Sigmoid colon (tissue), 7 donors: ENCODE measurements around the gene CD40. TPM values are rescaled to one million over a fixed set of nuclear protein-coding genes. Genes with fewer than 3 reads are reported as not detected.

Experiments used
- DNase-seq: peaks from one replicate; pipeline ENCODE4 v3.0.0-alpha.2; 2019
- H3K27ac ChIP-seq, 4 donors: fragments of 200-600 bp; sonication (generic); one replicate each; pipeline ENCODE4 v1.5.1; 2016 to 2019; ENCODE audit warnings: mild to moderate bottlenecking in 1 of 4
- H3K27me3 ChIP-seq, 3 donors: fragments of 200-600 bp; sonication (generic); one replicate each; pipeline ENCODE4 v1.5.1; 2019; ENCODE audit warnings: mild to moderate bottlenecking in 1 of 3
- H3K36me3 ChIP-seq, 4 donors: fragments of 200-600 bp; sonication (generic); one replicate each; pipeline ENCODE4 v1.5.1; 2016 to 2019
- H3K4me1 ChIP-seq, 4 donors: fragments of 200-600 bp; sonication (generic); one replicate each; pipeline ENCODE4 v1.5.1; 2017 to 2019
- H3K4me3 ChIP-seq, 4 donors: fragments of 200-600 bp; sonication (generic); one replicate each; pipeline ENCODE4 v1.5.1; 2017 to 2019; ENCODE audit warnings: mild to moderate bottlenecking in 2 of 4, moderate library complexity in 1 of 4
- H3K9me3 ChIP-seq, 4 donors: fragments of 200-600 bp in 3 of 4; sonication (generic) in 3 of 4; one replicate each; pipeline versions ENCODE4 v1.5.1 to v1.6.1; 2013 to 2019
- EP300 ChIP-seq, 4 donors: sonication (generic); formaldehyde crosslinking; IDR thresholded peaks; one replicate each; pipeline ENCODE4 v1.6.1; 2017; ENCODE audit warnings: antibody characterized with exemption in 4 of 4
- POLR2A ChIP-seq, 2 donors: fragments of 450-650 bp; IDR thresholded peaks; one replicate each; pipeline ENCODE4 v1.6.1; 2016; ENCODE audit warnings: antibody characterized with exemption in 2 of 2, mild to moderate bottlenecking in 2 of 2, moderate library complexity in 2 of 2
- POLR2AphosphoS5 ChIP-seq, 4 donors: sonication (generic); formaldehyde crosslinking; IDR thresholded peaks; one replicate each; pipeline ENCODE4 v1.6.1; 2017; ENCODE audit warnings: antibody characterized with exemption in 4 of 4
- WGBS, 2 donors: extraction: QIAGEN DNeasy Blood & Tissue Kit; methylation state at CpG; one replicate each; pipeline ENCODE4 v1.1.7; 2013; 5-methylcytosine and 5-hydroxymethylcytosine counted together
- intact Hi-C: fragments of 100-400 bp; cut with DNase I; formaldehyde crosslinking; loops from one replicate; pipeline ENCODE4 v1.15.1; 2023
- polyA plus RNA-seq, 3 donors: library from polyadenylated mRNA; stranded (reverse); fragments of 200-250 nt; gene quantifications; one replicate each; pipeline ENCODE4 v1.2.3, GENCODE V29; 2013
- total RNA-seq, 4 donors: library from RNA; depleted of rRNA; stranded (reverse); fragments of >200 nt; gene quantifications; one replicate each; pipeline ENCODE4 v1.1.0, GENCODE V29; 2016
- TF ChIP-seq, protein P1 (sequence below), 4 experiments: fragments of 450-650 bp in 3 of 4; fragments of 200-600 bp in 1 of 4; IDR thresholded peaks; one replicate each; pipeline ENCODE4 v1.5.1; 2016 to 2019; ENCODE audit warnings: antibody characterized with exemption in 4 of 4, mild to moderate bottlenecking in 3 of 4, moderate library complexity in 2 of 4
- donor health status: healthy with polysubstance abuse.
- donor health status: Bipolar disorder and iron deficiency.
- donor health status: healthy.

Gene CD40
- total and polyA plus RNA-seq, 7 donors, result 3.6 to 25.2 (median 8.7) TPM

GRCh38 chr20:46158476-46158987, 40.4 kb downstream of the CD40 start:
- Histone ChIP-seq H3K36me3 (no peaks in the 10 kb centered on the region), H3K4me1 (no peaks in the 10 kb centered on the region), H3K27ac (no peak overlapping the region), H3K9me3 (no peaks in the 10 kb centered on the region), H3K4me3 (no peak overlapping the region), H3K27me3 (peaks cover 5 to 63% (median 6%) of the 10 kb centered on the region in 3 donors)
- intact Hi-C loops, result no loop called here
- TF ChIP-seq POLR2A (IDR thresholded peaks at IDR 0.05) (no peak), EP300 (IDR thresholded peaks at IDR 0.05) (no peak), POLR2AphosphoS5 (IDR thresholded peaks at IDR 0.05) (no peak)
- TF ChIP-seq, protein P1, sequence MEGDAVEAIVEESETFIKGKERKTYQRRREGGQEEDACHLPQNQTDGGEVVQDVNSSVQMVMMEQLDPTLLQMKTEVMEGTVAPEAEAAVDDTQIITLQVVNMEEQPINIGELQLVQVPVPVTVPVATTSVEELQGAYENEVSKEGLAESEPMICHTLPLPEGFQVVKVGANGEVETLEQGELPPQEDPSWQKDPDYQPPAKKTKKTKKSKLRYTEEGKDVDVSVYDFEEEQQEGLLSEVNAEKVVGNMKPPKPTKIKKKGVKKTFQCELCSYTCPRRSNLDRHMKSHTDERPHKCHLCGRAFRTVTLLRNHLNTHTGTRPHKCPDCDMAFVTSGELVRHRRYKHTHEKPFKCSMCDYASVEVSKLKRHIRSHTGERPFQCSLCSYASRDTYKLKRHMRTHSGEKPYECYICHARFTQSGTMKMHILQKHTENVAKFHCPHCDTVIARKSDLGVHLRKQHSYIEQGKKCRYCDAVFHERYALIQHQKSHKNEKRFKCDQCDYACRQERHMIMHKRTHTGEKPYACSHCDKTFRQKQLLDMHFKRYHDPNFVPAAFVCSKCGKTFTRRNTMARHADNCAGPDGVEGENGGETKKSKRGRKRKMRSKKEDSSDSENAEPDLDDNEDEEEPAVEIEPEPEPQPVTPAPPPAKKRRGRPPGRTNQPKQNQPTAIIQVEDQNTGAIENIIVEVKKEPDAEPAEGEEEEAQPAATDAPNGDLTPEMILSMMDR (IDR thresholded peaks at IDR 0.05), result no peak
- 13 to 31% methylated on average over 5 of the region's 5 CpGs for WGBS, 2 donors
- DNase-seq, result no peak

DNA sequence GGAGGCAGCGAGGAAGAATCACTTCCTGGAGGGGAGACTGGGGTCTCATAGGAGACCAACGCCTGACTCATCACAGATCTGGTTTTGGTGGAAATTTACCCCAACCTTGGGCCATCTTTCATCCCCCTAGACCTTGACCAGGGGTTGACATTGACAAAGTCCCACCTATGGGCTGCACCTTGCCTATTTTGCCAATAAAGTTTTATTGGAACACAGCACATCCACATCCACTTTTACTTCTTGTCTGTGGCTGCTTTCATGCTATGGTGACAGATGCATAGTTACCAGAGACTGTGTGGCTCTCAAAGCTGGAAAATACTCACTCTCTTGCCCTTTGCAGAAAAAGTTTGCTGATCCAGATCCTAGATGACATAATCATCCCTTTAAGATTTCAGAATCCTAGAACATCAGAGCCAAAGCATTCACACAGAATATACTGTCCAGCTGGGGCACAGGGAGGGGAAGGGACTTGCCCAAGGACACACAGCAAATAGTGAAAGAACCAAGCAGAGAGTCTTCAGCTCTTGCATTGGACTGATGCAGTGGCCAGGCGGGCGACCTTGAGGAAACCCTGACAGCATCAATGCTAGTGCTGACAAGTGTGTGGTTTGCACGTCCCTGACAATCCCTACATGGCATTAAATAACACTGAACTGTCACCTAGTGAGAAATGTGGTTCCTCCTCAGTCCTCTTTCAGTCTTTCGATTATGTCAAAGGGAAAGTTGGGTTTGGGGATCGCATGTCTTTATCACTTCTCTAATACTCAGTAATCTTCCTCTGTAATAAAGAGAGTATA, 41.2 kb downstream of the CD40 start:
- DNase-seq, result no peak
- H3K4me3 ChIP-seq, result no peak overlapping the region
- H3K36me3 ChIP-seq, result no peaks in the 10 kb centered on the region
- no peaks in the 10 kb centered on the region for H3K9me3 ChIP-seq
- intact Hi-C loops, result no loop called here
- no peaks in the 10 kb centered on the region for H3K4me1 ChIP-seq
- TF ChIP-seq EP300 (IDR thresholded peaks at IDR 0.05) (no peak), POLR2A (IDR thresholded peaks at IDR 0.05) (no peak), POLR2AphosphoS5 (IDR thresholded peaks at IDR 0.05) (no peak)
- TF ChIP-seq, protein P1 (IDR thresholded peaks at IDR 0.05), result no peak
- WGBS, 2 donors, result 64 to 66% methylated on average over 7 of the region's 7 CpGs
- H3K27me3 ChIP-seq, result peaks cover 5 to 59% (median 6%) of the 10 kb centered on the region in 3 donors
- no peak overlapping the region for H3K27ac ChIP-seq

DNA sequence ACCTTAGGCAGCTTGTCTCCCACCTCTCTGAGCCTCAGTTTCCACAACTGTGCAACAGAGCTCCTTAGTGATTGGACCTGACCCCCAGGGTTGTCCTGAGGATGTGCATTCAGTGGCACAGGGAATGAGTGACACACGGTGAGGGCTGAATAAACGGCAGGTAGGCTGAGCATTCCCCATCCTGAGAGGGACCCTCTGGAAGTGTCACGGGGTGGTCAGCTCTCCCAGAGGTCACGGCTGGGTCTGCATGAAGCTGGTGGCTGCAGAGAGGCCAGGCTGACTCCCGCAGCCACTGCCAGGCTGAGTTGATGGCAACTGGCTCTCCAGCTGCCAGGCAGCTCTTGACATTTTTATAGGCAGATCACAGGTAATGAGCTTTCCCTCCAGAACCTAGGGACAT, 42.5 kb downstream of the CD40 start:
- 53 to 65% methylated on average over 5 of the region's 5 CpGs for WGBS, 2 donors

DNA sequence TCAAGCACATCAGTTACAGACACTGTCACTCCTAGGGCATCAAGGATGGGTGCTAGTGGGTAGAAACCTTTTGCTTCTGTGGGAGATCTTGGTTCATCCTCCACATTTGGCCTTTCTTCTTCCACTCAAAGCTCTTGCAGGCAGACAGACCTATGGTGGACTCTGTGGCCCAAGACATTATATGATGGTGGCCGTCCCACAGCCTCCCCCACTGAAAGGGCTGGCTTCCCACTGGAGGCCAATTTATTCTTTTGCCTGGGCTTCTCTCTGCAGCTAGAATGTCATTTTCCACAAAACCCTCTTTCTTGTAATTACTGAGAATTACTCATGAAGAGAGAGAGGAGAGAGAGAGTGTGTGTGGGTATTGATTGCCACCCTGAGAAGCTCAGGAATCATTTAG, 43.8 kb downstream of the CD40 start:
- Histone ChIP-seq H3K36me3 (no peaks in the 10 kb centered on the region), H3K4me3 (no peak overlapping the region), H3K4me1 (no peaks in the 10 kb centered on the region), H3K27me3 (peaks cover 5 to 66% (median 6%) of the 10 kb centered on the region in 3 donors), H3K27ac (no peak overlapping the region), H3K9me3 (peaks cover 0 to 3% (median 0%) of the 10 kb centered on the region in 4 donors)
- WGBS, 2 donors, result 80 to 91% methylated on average over 1 of the region's 1 CpG
- DNase-seq, result no peak
- intact Hi-C loops, result no loop called here
- TF ChIP-seq POLR2A (IDR thresholded peaks at IDR 0.05) (no peak), POLR2AphosphoS5 (IDR thresholded peaks at IDR 0.05) (no peak), EP300 (IDR thresholded peaks at IDR 0.05) (no peak)
- TF ChIP-seq, protein P1 (IDR thresholded peaks at IDR 0.05), result no peak

More for the DNA sequence above, 42.5 kb downstream of the CD40 start:
- Histone ChIP-seq H3K27me3 (peaks cover 5 to 64% (median 6%) of the 10 kb centered on the region in 3 donors), H3K9me3 (no peaks in the 10 kb centered on the region), H3K36me3 (no peaks in the 10 kb centered on the region), H3K4me1 (no peaks in the 10 kb centered on the region), H3K4me3 (no peak overlapping the region), H3K27ac (no peak overlapping the region)
- DNase-seq, result no peak
- intact Hi-C loops, result no loop called here
- TF ChIP-seq POLR2A (IDR thresholded peaks at IDR 0.05) (no peak), POLR2AphosphoS5 (IDR thresholded peaks at IDR 0.05) (no peak)

- intact Hi-C loops, result no loop called here
- H3K4me3 ChIP-seq, result no peak overlapping the region
- H3K36me3 ChIP-seq, result no peaks in the 10 kb centered on the region
- H3K27me3 ChIP-seq, result peaks cover 0 to 64% (median 0%) of the 10 kb centered on the region in 3 donors
- H3K4me1 ChIP-seq, result no peaks in the 10 kb centered on the region
- peaks cover 0 to 3% (median 0%) of the 10 kb centered on the region in 4 donors for H3K9me3 ChIP-seq
- TF ChIP-seq, protein P1 (IDR thresholded peaks at IDR 0.05), result no peak
- no peak for DNase-seq
- 52 to 64% methylated on average over 7 of the region's 7 CpGs for WGBS, 2 donors
- H3K27ac ChIP-seq, result no peak overlapping the region
Observed at GRCh38 chr20:46164254-46164653, 46.1 kb downstream of the CD40 start.
